Osteoblast (primary cell): ENCODE measurements around the gene CCP110. TPM values are rescaled to one million over a fixed set of nuclear protein-coding genes. Genes with fewer than 3 reads are reported as not detected.
A peak's percentile ranks its signal among the peaks of the same experiment; 100 is the strongest.

Experiments used
- DNase-seq: peaks from one replicate; pipeline ENCODE4 v3.0.0; 2011; ENCODE audit warnings: low spot score, mixed read lengths; ENCODE audit not compliant: insufficient read length; ENCODE audit errors: missing footprints
- H2AFZ ChIP-seq: 2 replicates; pipeline ENCODE4 v1.6.0; 2011; ENCODE audit warnings: mild to moderate bottlenecking, low read length
- H3K27ac ChIP-seq: 2 replicates; pipeline ENCODE4 v1.5.1; 2011; ENCODE audit warnings: mild to moderate bottlenecking, low read depth, low read length, moderate library complexity
- H3K27me3 ChIP-seq: 2 replicates; pipeline ENCODE4 v1.6.0; 2012; ENCODE audit warnings: mild to moderate bottlenecking, control low read depth, inconsistent platforms, low read length, moderate library complexity; ENCODE audit not compliant: insufficient read depth
- H3K36me3 ChIP-seq: 2 replicates; pipeline ENCODE4 v1.5.1; 2011; ENCODE audit warnings: mild to moderate bottlenecking, low read length, control low read depth, moderate library complexity; ENCODE audit not compliant: insufficient read depth
- H3K4me1 ChIP-seq: 2 replicates; pipeline ENCODE4 v1.5.1; 2011; ENCODE audit warnings: mild to moderate bottlenecking, low read length, control low read depth, moderate library complexity; ENCODE audit not compliant: insufficient read depth
- H3K4me2 ChIP-seq: 2 replicates; pipeline ENCODE4 v1.6.0; 2011; ENCODE audit warnings: mild to moderate bottlenecking, low read length; ENCODE audit not compliant: insufficient read depth
- H3K4me3 ChIP-seq: fragments of 200-600 bp; sonication (generic); 3 replicates; pipeline ENCODE4 v1.5.1; 2012; ENCODE audit warnings: mild to moderate bottlenecking, low read length, inconsistent platforms; ENCODE audit not compliant: insufficient read depth
- H3K79me2 ChIP-seq: 2 replicates; pipeline ENCODE4 v1.6.0; 2012; ENCODE audit warnings: mild to moderate bottlenecking, low read length, control low read depth, inconsistent platforms; ENCODE audit not compliant: insufficient read depth
- H3K9me3 ChIP-seq: 2 replicates; pipeline ENCODE4 v1.5.1; 2011; ENCODE audit warnings: low read depth, low read length, control low read depth
- H4K20me1 ChIP-seq: 2 replicates; pipeline ENCODE4 v1.6.0; 2012; ENCODE audit warnings: mild to moderate bottlenecking, low read length, control low read depth; ENCODE audit not compliant: insufficient read depth
- total RNA-seq: library from RNA; depleted of rRNA; stranded (reverse); fragments of >200 nt; gene quantifications from 2 replicates; pipeline ENCODE4 v1.2.3, GENCODE V29; 2012
- TF ChIP-seq, protein P1 (sequence below): IDR thresholded peaks from 2 replicates; pipeline ENCODE4 v1.5.1; 2011; ENCODE audit warnings: mild to moderate bottlenecking, low read depth, low read length, moderate library complexity; ENCODE audit errors: extremely low read depth

The CCP110 gene
- total RNA-seq, 1 donor: 8.3 TPM

DNA sequence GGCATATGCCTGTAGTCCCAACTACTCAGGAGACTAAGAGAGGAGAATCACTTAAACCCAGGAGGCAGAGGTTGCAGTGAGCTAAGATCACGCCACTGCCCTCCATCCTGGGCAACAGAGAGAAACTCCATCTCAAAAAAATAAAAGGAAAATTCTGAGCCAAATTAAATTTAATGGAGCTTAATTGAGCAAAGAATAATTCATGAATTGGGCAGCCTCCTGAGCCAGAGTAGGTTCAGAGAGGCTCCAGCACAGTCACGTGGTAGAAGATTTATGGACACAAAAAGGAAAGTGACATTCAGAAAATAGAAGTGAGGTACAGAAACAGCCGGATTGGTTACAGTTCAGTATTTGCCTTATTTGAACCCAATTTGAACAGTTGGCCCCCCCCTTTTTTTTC lies 42.6 kb downstream of the CCP110 start:
- H3K9me3 ChIP-seq: no peaks in the 10 kb centered on the region
- no peak for DNase-seq
- peaks cover 44% of the 10 kb centered on the region for H3K36me3 ChIP-seq
- peaks cover 19% of the 10 kb centered on the region for H3K79me2 ChIP-seq
- TF ChIP-seq, protein P1, sequence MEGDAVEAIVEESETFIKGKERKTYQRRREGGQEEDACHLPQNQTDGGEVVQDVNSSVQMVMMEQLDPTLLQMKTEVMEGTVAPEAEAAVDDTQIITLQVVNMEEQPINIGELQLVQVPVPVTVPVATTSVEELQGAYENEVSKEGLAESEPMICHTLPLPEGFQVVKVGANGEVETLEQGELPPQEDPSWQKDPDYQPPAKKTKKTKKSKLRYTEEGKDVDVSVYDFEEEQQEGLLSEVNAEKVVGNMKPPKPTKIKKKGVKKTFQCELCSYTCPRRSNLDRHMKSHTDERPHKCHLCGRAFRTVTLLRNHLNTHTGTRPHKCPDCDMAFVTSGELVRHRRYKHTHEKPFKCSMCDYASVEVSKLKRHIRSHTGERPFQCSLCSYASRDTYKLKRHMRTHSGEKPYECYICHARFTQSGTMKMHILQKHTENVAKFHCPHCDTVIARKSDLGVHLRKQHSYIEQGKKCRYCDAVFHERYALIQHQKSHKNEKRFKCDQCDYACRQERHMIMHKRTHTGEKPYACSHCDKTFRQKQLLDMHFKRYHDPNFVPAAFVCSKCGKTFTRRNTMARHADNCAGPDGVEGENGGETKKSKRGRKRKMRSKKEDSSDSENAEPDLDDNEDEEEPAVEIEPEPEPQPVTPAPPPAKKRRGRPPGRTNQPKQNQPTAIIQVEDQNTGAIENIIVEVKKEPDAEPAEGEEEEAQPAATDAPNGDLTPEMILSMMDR: no peak
- no peaks in the 10 kb centered on the region for H3K27me3 ChIP-seq
- no peaks in the 10 kb centered on the region for H4K20me1 ChIP-seq
- no peak overlapping the region for H3K27ac ChIP-seq
- no peak overlapping the region for H3K4me2 ChIP-seq
- no peak overlapping the region for H3K4me3 ChIP-seq
- no peaks in the 10 kb centered on the region for H3K4me1 ChIP-seq
- H2AFZ ChIP-seq: no peak overlapping the region

DNA sequence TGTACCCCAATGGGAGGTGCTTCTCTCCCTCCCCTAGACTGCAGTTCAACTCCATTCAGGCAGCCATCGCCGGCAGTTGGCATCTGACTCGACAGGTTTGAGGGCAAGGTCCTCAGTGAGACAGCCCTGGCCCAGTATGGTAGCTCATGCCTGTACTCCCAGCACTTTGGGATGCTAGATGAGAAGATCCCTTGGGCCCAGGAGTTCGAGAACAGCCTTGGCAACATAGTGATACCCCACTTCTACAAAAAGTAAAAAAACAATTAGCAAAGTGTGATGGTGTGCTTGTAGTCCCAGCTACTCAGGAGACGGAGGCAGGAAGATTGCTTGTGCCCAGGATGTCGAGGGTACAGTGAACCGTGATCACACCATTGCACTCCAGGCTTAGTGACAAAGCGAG lies 43.8 kb downstream of the CCP110 start:
- H3K9me3 ChIP-seq: no peaks in the 10 kb centered on the region
- no peaks in the 10 kb centered on the region for H3K4me1 ChIP-seq
- no peaks in the 10 kb centered on the region for H4K20me1 ChIP-seq
- no peak overlapping the region for H2AFZ ChIP-seq
- H3K79me2 ChIP-seq: peaks cover 9% of the 10 kb centered on the region
- no peak for DNase-seq
- TF ChIP-seq, protein P1: no peak
- H3K27me3 ChIP-seq: no peaks in the 10 kb centered on the region
- H3K4me3 ChIP-seq: no peak overlapping the region
- peaks cover 44% of the 10 kb centered on the region for H3K36me3 ChIP-seq
- no peak overlapping the region for H3K27ac ChIP-seq
- no peak overlapping the region for H3K4me2 ChIP-seq

DNA sequence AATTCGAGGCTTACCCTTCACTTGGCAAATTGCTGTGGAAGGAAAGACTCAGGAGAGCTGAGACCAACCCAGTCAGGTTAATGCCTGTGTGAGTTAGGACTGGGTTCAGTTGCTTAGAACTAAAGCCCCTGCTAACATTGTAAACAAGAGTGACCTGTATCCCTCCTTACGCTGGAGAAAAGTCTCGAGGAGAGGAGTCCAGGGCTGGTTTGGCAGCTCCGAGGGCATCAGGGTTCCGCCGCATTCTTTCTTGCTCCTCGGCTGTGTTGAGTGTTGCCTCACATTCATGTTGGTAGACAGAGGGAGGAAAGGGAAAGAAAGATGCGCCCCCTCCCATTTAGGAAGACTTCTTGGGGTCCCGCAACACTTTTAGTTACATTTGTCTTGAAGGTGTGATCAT lies 50.3 kb downstream of the CCP110 start:
- Histone ChIP-seq H3K27me3 (no peaks in the 10 kb centered on the region), H2AFZ (no peak overlapping the region), H3K4me3 (no peak overlapping the region), H3K9me3 (no peaks in the 10 kb centered on the region), H3K4me1 (no peaks in the 10 kb centered on the region), H3K36me3 (peaks cover 47% of the 10 kb centered on the region), H3K4me2 (no peak overlapping the region), H4K20me1 (peaks cover 3% of the 10 kb centered on the region), H3K27ac (no peak overlapping the region), H3K79me2 (no peaks in the 10 kb centered on the region)
- TF ChIP-seq, protein P1: no peak
- peak; percentile 77 for DNase-seq

DNA sequence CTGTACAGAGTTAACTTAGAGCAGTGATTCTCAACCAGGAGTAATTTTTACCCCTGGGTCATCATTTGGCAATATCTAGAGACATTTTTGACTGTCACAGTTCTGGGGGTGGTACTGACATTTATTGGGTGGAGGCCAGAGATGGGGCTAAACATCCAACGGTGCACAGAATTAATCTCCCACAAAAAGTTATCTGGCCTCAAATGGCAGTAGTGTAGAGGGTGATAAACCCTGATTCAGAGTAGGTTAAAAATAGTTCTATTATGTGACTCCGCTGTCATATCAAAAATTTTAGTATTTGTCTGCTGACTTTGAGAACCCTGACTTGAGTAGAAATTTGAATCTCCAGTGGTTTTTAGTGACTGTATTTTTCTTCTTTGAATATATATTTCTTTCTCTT lies 50.9 kb downstream of the CCP110 start:
- H3K9me3 ChIP-seq: no peaks in the 10 kb centered on the region
- H3K36me3 ChIP-seq: peaks cover 43% of the 10 kb centered on the region

More for the DNA sequence above, 50.9 kb downstream of the CCP110 start:
- Histone ChIP-seq H3K79me2 (no peaks in the 10 kb centered on the region), H3K27me3 (no peaks in the 10 kb centered on the region), H2AFZ (no peak overlapping the region), H3K4me3 (no peak overlapping the region), H3K4me2 (no peak overlapping the region), H3K27ac (no peak overlapping the region), H3K4me1 (no peaks in the 10 kb centered on the region), H4K20me1 (peaks cover 3% of the 10 kb centered on the region)
- TF ChIP-seq, protein P1: no peak
- DNase-seq: no peak
